NT2/D1 (cell line): Measurements from ENCODE around the gene SEMA6C.

Experiments used
- DNase-seq: peaks from one replicate; pipeline ENCODE4 v3.0.0-alpha.2; 2011; ENCODE audit warnings: low read depth, low spot score
- H3K27me3 ChIP-seq: 2 replicates; pipeline ENCODE4 v1.6.0; 2011; ENCODE audit warnings: mild to moderate bottlenecking; ENCODE audit not compliant: insufficient read length, insufficient read depth
- H3K36me3 ChIP-seq: 2 replicates; pipeline ENCODE4 v1.6.1; 2011; ENCODE audit warnings: mild to moderate bottlenecking, low read length, mixed read lengths; ENCODE audit not compliant: insufficient read depth, insufficient read length
- H3K4me1 ChIP-seq: 2 replicates; pipeline ENCODE4 v1.5.1; 2011; ENCODE audit not compliant: insufficient read depth, insufficient read length
- H3K4me3 ChIP-seq: 2 replicates; pipeline ENCODE4 v1.5.1; 2011; ENCODE audit warnings: low read depth; ENCODE audit not compliant: insufficient read length
- H3K9ac ChIP-seq: 2 replicates; pipeline ENCODE4 v1.6.0; 2011; ENCODE audit warnings: low read depth; ENCODE audit not compliant: insufficient read length
- H3K9me3 ChIP-seq: 2 replicates; pipeline ENCODE4 v1.5.1; 2011; ENCODE audit warnings: mild to moderate bottlenecking, low read length; ENCODE audit not compliant: insufficient read depth
- SUZ12 ChIP-seq: IDR thresholded peaks from 2 replicates; pipeline ENCODE4 v1.6.1; 2011; ENCODE audit not compliant: insufficient read length, insufficient read depth; ENCODE audit errors: extremely low read depth
- YY1 ChIP-seq: IDR thresholded peaks from 2 replicates; pipeline ENCODE4 v1.6.1; 2011; ENCODE audit not compliant: insufficient read length, insufficient read depth
- ZNF274 ChIP-seq: IDR thresholded peaks from 2 replicates; pipeline ENCODE4 v1.6.1; 2011; ENCODE audit warnings: mild to moderate bottlenecking, low read depth, low read length

SEMA6C gene

DNA sequence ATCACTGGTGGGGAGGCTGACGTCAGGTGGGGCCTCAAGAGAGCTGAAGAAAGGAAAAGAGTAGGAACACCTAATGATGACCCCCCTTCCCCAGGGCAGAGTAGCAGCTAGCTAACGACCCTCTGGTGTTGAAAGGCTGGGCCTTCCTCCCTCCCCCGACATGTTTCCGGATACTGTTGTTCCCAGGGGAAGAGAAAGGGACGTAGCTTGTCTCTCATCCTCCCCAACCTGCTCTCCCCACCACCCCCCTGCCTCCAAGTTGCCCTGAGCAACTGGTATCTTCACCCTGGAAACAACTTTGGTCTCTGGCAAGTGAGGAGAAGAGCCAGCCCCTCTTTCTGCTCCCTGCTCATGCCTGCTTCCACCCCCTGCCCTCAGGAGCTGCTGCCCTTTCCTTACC lies 2.4 kb downstream of the SEMA6C start:
- Histone ChIP-seq H3K4me1 (peaks cover 30% of the 10 kb centered on the region), H3K36me3 (peaks cover 22% of the 10 kb centered on the region), H3K9ac (no peak overlapping the region), H3K4me3 (no peak overlapping the region), H3K9me3 (no peaks in the 10 kb centered on the region), H3K27me3 (peaks cover 10% of the 10 kb centered on the region)
- peak; percentile 75 for DNase-seq
- TF ChIP-seq YY1, result no peak
- TF ChIP-seq SUZ12, result no peak
- no peak for TF ChIP-seq ZNF274

DNA sequence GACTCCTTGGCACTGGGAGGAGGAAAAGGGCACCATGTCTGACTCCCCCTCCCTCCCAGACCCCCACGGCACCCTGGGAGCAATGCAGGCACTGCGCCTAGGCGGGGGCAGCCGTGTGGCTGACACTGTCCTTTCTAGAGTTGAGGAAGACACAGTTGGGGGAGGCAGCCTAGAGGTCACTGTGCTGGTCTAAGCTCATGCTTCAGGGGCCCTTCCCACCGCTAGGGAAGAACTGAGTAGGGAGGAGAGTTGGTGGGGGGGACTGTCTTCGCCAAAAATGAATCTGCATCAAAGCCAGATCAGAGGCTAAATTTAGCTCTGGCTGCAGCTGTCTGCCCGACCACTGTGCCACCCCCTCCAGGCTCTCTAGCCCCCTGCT lies 3.4 kb downstream of the SEMA6C start:
- Histone ChIP-seq H3K9me3 (no peaks in the 10 kb centered on the region), H3K4me1 (peaks cover 32% of the 10 kb centered on the region), H3K36me3 (peaks cover 28% of the 10 kb centered on the region), H3K4me3 (no peak overlapping the region), H3K9ac (peak overlapping the region; percentile 12), H3K27me3 (peaks cover 10% of the 10 kb centered on the region)
- TF ChIP-seq SUZ12 (no peak), YY1 (no peak), ZNF274 (no peak)
- no peak for DNase-seq

DNA sequence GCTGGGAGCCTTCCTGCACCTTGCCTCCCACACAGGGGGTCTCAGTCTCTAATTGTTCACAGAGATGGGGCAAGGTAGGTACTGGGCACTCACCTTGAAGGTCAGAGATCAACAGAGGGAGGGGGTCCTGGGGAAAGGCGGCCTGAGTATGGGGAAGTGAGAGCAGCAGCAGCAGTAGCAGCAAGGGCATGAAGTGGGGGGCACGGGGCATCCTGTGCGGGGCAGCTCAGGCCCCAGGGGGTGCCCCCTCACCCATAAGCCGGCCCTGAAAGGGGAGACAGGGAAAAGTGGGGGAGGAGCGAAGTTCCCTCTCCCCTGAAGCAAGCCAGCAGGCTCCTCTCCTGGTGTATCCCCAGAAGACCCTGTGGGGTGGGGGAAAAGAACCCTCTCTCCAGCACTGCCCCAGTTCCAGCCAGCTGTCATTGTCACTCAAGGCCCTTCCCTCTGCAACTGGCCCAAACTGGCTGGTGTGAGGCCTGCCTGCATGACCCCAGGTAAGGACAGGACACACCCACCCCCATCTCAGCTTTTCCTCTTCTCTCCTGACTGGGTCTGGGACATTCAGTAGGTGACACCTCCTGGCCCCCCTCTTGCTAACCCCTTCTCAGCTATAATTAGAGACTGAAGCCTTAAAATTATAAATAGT lies 3.9 kb downstream of the SEMA6C start:
- no peak for DNase-seq
- Histone ChIP-seq H3K9ac (peak overlapping the region; percentile 12), H3K27me3 (peaks cover 10% of the 10 kb centered on the region), H3K4me1 (peaks cover 35% of the 10 kb centered on the region), H3K4me3 (no peak overlapping the region), H3K36me3 (peaks cover 32% of the 10 kb centered on the region), H3K9me3 (no peaks in the 10 kb centered on the region)
- TF ChIP-seq ZNF274, result no peak
- no peak for TF ChIP-seq YY1
- TF ChIP-seq SUZ12, result no peak

DNA sequence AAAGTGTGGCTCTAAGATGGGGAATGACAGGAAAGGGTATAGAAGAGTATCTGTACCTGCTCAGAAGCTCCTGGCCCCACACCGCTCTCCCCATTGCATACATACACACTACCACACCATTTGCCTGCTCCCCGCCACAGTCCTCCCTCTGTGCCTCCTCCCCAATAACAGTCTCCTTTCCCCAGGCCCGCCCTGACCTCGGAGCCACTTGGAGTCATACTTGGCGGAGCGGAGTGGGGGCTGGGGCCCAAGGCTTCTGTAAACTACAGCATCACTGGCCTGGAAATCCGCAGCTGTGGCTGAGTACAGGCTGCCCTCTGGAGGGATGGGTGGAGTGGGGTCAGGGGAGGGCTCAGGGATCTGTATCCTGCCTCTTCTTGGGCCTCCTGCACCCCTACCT lies 8.6 kb downstream of the SEMA6C start:
- Histone ChIP-seq H3K9me3 (no peaks in the 10 kb centered on the region), H3K4me1 (peaks cover 17% of the 10 kb centered on the region), H3K9ac (no peak overlapping the region), H3K4me3 (no peak overlapping the region), H3K27me3 (no peaks in the 10 kb centered on the region), H3K36me3 (peaks cover 68% of the 10 kb centered on the region)
- TF ChIP-seq YY1 (no peak), SUZ12 (no peak), ZNF274 (no peak)
- no peak for DNase-seq

DNA sequence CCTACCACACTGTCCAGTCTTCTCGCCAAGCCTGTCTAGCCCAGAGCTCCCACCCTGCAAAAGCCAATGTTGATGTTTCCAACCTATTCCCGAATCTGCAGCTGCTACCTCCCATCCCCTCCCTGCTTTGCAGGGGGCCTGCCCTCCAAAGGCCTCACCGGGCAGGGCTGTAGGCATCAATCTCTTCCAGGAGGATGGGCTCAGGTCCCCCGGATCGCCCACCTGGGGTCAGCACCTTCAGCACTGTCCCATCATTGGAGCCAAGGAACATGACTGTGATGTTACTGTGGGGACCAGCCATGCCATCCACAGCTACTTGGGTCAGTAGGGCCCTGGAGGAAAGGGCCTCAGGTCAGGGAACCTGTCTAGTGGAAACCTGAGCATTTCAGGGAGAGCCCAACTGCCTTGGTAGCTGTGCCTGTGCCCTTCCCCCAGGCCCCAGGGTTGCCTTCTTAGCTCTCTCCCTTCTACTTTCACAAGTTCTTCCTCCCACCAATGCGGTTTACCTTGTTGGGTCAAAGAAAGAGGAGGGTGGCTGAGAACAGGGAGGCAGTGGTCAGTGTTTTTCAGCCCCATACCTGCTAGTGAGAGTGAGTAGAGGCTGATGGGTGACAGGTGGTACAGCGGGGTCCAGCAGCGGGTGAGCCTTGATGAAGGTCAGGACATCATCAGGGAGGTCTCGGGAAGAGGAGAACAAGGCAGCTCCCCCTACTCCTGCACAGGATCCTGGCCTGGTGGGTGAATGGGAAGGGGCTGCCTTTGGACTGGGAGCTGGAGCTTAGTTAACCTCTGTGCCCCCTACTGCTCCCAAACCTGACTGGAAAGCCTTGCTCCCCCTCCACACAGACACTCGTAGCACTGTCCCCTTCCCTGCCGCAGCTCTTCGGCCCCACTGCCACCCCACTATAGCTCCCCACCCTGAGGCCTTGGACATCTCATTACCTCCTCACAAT lies 10.7 kb downstream of the SEMA6C start:
- Histone ChIP-seq H3K36me3 (peaks cover 61% of the 10 kb centered on the region), H3K27me3 (no peaks in the 10 kb centered on the region), H3K4me1 (peaks cover 23% of the 10 kb centered on the region), H3K4me3 (no peak overlapping the region), H3K9ac (no peak overlapping the region), H3K9me3 (no peaks in the 10 kb centered on the region)
- DNase-seq, result no peak
- TF ChIP-seq SUZ12 (no peak), ZNF274 (no peak), YY1 (no peak)

DNA sequence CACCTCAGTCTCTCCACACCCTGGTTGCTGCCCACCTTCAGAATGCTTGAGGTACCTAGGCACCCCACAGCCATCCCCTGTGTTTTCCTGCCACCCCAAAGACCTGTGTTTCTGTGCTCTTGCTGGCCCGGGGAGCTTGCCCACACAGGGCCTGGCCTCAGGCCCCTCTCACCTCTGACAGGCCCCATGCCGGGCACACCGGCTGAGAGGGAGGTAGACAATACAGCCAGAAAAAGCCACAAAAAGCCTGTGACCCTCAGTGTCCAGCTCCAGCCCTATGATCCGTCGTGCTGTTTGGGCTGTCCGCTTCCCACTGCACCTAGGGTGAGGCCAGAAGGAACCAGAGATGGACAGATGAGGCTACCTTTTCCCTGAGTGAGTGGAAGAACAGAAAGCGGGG lies 11.4 kb downstream of the SEMA6C start:
- TF ChIP-seq YY1 (no peak), SUZ12 (no peak), ZNF274 (no peak)
- H3K9ac ChIP-seq, result no peak overlapping the region

DNA sequence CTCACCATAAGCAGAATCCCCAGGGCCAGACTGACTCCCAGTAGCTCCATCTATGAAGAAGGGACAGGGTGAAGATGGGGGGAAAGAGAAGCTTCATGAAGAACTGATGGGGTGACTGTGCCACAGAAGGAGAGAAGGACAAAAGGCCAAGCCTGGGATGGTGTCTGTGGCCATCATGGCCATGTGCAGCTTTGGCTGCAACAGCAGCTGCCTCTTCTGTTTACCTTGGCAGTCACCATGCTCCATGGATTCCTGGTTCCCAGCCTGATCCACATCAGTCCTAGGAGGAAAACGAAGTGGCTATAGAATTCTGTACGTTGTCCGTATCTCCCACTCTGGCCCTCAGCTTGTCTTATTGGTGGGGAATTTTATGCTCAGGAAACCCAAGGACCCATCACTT lies 12.0 kb downstream of the SEMA6C start:
- peaks cover 23% of the 10 kb centered on the region for H3K4me1 ChIP-seq
- no peak for DNase-seq
- no peak for TF ChIP-seq YY1
- no peak for TF ChIP-seq SUZ12
- TF ChIP-seq ZNF274, result no peak
- no peak overlapping the region for H3K4me3 ChIP-seq
- H3K9me3 ChIP-seq, result no peaks in the 10 kb centered on the region
- H3K9ac ChIP-seq, result no peak overlapping the region
- H3K27me3 ChIP-seq, result no peaks in the 10 kb centered on the region
- peaks cover 50% of the 10 kb centered on the region for H3K36me3 ChIP-seq

More for the DNA sequence above, 11.4 kb downstream of the SEMA6C start:
- H3K9me3 ChIP-seq, result no peaks in the 10 kb centered on the region
- H3K27me3 ChIP-seq, result no peaks in the 10 kb centered on the region
- H3K4me1 ChIP-seq, result peaks cover 23% of the 10 kb centered on the region
- no peak overlapping the region for H3K4me3 ChIP-seq
- H3K36me3 ChIP-seq, result peaks cover 56% of the 10 kb centered on the region
- DNase-seq, result no peak
